Camera-type eye (tissue), 1 donor: ENCODE measurements around the gene ARHGEF25. TPM values are rescaled to one million over a fixed set of nuclear protein-coding genes. Genes with fewer than 3 reads are reported as not detected.

ENCODE experiments used
- total RNA-seq: library from RNA; depleted of rRNA; stranded (reverse); fragments of >200 nt; gene quantifications from one replicate; pipeline ENCODE4 v1.2.3, GENCODE V29; 2014

The ARHGEF25 gene
- 53.5 TPM for total RNA-seq

DNA sequence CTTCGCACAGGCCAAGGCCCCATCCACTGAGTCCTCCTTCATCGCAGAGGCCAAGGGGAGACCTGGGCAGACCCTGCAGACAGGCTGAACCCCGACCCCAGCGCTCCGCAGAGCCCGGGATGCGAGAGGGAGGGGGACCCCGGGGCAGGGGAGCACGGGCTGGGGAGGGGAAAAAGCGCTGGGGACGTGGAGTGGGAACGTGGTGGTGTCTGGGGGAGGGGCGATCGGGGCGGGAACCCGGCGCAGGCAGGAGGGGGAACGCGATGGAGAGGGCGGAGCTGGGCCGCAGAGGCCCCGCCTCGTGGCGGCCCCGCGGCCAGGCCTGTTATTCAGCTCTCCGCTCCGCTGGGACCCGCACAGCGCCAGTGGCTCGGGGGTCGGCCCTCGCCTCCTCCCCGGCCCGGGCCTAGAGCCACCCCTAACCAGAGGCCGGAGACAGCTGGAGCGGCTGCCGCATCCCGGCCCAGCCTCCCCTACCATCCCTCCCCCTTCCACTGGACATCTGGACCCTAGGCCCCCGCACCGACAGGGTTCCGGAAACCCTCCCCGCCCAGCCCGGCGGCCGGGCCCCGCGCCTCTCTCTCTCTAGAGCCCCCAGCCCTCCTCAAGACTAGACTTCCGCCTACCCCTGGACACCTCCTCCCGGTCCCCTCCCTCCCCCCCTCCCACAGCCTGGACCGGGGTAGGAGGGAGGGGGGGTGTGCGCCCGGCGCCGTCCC lies at the start of gene ARHGEF25:
Gene ARHGEF25, plus strand, starts transcription at position 328 of the 719 bp plus-strand sequence. CDS start 460 bp downstream, outside the sequence.

DNA sequence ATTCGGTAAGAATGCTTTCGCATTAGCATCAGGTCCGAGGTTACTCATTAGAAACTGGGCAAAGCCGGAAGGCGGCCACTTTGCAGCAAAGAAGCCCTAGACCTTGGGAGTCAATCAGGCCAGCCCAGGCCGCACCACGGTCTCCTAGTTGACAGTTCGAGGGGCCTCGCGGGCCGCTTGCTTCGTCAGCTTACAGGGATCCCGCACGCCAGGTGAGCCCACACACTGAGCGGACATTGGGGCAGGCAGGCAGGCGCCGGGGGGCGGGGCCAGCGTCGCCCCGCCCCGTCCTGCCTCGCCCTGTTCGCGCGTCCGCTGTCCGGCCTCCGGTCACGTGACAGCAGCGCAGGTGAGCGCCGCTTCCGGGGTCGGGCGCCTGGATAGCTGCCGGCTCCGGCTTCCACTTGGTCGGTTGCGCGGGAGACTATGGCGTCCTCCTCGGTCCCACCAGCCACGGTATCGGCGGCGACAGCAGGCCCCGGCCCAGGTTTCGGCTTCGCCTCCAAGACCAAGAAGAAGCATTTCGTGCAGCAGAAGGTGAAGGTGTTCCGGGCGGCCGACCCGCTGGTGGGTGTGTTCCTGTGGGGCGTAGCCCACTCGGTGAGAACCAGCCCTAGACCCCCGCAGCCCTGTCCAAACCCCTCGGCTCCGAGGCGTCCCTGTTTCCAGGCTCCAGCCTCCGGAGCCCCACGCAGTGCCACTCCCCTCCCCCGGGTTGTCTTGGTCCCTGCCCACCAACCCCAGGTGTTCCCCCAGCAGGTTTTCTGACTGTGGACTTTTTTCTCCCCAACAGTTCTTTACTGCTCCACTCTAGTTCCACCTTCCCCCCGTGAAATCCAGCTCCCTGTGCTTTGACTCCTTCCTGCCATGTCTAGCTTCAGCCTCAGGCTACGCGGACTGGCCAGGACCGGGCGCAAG lies 20.1 kb upstream of the ARHGEF25 start, which contains the start of gene PIP4K2C:
Gene PIP4K2C, plus strand, starts transcription at position 329 of the 918 bp plus-strand sequence. Its CDS starts 98 bp downstream, at position 427.

DNA sequence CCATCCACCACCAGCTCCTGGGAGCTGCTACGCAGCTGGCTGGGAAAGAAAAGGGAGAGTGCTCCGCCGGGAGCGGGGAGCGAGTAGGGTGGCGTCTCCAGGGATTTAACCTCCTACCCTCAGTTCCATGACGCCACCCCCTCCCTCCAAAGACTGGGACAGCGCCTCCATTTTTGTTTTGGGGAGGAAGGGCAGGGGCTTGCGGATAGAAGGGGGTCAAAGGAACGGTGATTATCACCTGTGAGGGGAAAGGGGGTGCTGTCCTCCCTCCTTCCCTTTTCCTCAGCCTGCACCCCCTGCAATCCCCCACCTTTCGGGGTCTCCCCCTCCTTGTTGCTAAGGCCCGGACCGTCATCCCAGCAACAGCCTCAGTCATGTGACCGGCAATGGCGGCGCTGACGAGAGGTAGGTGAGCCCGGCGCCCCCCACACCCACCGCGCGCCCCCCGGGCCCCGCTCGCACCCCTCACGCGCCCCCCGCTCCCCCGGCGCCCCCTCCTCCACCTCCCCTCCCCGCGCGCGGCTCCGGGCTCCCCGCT lies 6.7 kb upstream of the ARHGEF25 start, which contains the start of gene DTX3:
Gene DTX3, plus strand, starts transcription at position 371 of the 538 bp plus-strand sequence. CDS start 1,694 bp downstream, outside the sequence.

DNA sequence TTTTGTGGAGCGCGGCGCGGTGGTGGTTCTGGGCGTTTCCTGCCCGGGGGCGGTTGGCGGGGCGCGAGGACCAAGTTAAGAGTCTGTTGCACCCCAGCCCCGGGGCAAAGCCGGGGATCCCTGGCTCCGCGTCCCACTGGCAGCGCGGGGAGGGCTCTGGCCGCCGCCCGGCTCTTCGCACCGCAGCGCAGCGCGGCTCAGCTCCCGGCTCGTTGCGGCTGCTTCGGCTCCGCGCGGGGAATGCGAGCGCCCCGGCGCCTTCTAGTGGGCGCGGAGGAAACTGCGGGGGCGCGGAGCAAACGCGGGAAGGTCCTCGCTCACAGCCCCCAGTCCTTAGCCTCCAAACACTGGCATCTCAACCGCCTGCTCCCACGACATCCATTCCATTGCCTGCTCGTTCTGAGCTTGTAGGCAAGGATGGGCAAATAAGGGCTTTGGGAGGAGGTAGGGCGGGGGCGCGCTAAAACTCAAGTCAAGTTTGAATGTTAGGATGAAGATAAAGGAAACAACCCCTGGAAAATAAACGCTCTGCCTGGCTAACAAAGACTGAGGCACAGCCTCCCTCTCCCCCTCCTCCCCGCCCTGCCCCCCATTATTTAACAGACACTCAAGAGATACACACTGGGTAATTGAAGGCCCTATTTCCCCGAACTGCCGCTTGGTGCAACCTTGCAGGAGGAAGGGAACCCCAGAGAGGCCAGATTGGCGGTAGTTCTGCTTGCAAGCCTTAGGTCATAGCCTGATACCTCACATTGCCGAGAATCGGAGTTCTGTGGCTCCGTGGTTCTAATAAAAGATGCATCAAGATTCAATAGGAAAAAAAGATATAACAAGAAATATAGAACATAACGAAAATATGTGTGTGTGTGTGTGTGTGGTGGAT lies 22.0 kb downstream of the ARHGEF25 start, which contains the start of gene B4GALNT1:
Gene B4GALNT1, minus strand, starts transcription at position 244 of the 883 bp plus-strand sequence. CDS start 1,069 bp downstream, outside the sequence.

Other genes starting within 250 kb of the ARHGEF25 start
- 55.9 TPM for gene R3HDM2, start 180.4 kb upstream of the ARHGEF25 start, total RNA-seq
- not detected for gene INHBC, start 176.7 kb upstream of the ARHGEF25 start, total RNA-seq
- gene INHBE, start 156.1 kb upstream of the ARHGEF25 start, total RNA-seq, result not detected
- gene GLI1, start 151.7 kb upstream of the ARHGEF25 start, total RNA-seq, result 7.1 TPM
- 4.0 TPM for gene ARHGAP9, start 131.6 kb upstream of the ARHGEF25 start, total RNA-seq
- gene MARS1, start 123.4 kb upstream of the ARHGEF25 start, total RNA-seq, result 78.5 TPM
- 37.2 TPM for gene DDIT3, start 90.9 kb upstream of the ARHGEF25 start, total RNA-seq
- gene MBD6, start 88.6 kb upstream of the ARHGEF25 start, total RNA-seq, result 52.1 TPM
- gene DCTN2, start 64.2 kb upstream of the ARHGEF25 start, total RNA-seq, result 174 TPM
- 30.1 TPM for gene KIF5A, start 61.4 kb upstream of the ARHGEF25 start, total RNA-seq
- gene PIP4K2C, start 20.2 kb upstream of the ARHGEF25 start, total RNA-seq, result 24.8 TPM
- 69.5 TPM for gene DTX3, start 6.6 kb upstream of the ARHGEF25 start, total RNA-seq
- 9.6 TPM for gene B4GALNT1, start 21.8 kb downstream of the ARHGEF25 start, total RNA-seq
- gene OS9, start 82.7 kb downstream of the ARHGEF25 start, total RNA-seq, result 250 TPM
- gene AGAP2, start 127.3 kb downstream of the ARHGEF25 start, total RNA-seq, result 7.3 TPM
- 59.1 TPM for gene TSPAN31, start 133.6 kb downstream of the ARHGEF25 start, total RNA-seq
- gene CDK4, start 140.9 kb downstream of the ARHGEF25 start, total RNA-seq, result 108 TPM
- gene MARCHF9, start 143.7 kb downstream of the ARHGEF25 start, total RNA-seq, result 15.1 TPM
- 1.6 TPM for gene CYP27B1, start 155.6 kb downstream of the ARHGEF25 start, total RNA-seq
- 4.5 TPM for gene METTL1, start 160.7 kb downstream of the ARHGEF25 start, total RNA-seq
- 12.2 TPM for gene EEF1AKMT3, start 161.2 kb downstream of the ARHGEF25 start, total RNA-seq
- 18.8 TPM for gene TSFM, start 171.4 kb downstream of the ARHGEF25 start, total RNA-seq
- gene AVIL, start 207.3 kb downstream of the ARHGEF25 start, total RNA-seq, result 4.5 TPM
- 119 TPM for gene CTDSP2, start 235.3 kb downstream of the ARHGEF25 start, total RNA-seq